ENCODE measurements around the gene HEMK1. TPM values are rescaled to one million over a fixed set of nuclear protein-coding genes. Genes with fewer than 3 reads are reported as not detected.

Gene HEMK1
- total and polyA plus RNA-seq, 2 of the 8 experiments (the other 6 are each of a cell fraction or from before 2014, with no cell fraction given), result 9.7 to 10.6 TPM

GRCh38 chr3:50600841-50601591 is 31.7 kb downstream of the HEMK1 start:
- Histone ChIP-seq H3K18ac (ENCODE audit: extremely low read depth, low read length) (no peak overlapping the region), H3K23ac (ENCODE audit: insufficient read length) (no peak overlapping the region), H4K20me1 (replicated peaks in 1 of 2; ENCODE audit: control insufficient read depth in 1 of 2, insufficient read depth in 2 of 2, low read length in 2 of 2) (peaks cover 2 to 3% of the 10 kb centered on the region in 2 experiments), H3K4me3 (ENCODE audit: extremely low read depth in 1 of 4, insufficient read depth in 2 of 4, low read depth in 3 of 4, low read length in 4 of 4) (no peak overlapping the region), H2BK15ac (ENCODE audit: low read length) (0 out of 2 replicates have a peak overlapping the region, but pooled peaks have one; percentile 46), H2AFZ (ENCODE audit: low read length) (no peak overlapping the region), H3K4me1 (replicated peaks in 1 of 4; ENCODE audit: control insufficient read depth in 3 of 4, insufficient read depth in 4 of 4, low read length in 3 of 4) (no peaks in the 10 kb centered on the region), H3K56ac (replicated peaks; ENCODE audit: insufficient read length, low read depth, low read length) (no peak overlapping the region), H3K23me2 (ENCODE audit: low read depth, low read length) (no peaks in the 10 kb centered on the region), H2BK20ac (ENCODE audit: low read length) (no peak overlapping the region), H3K9me3 (ENCODE audit: insufficient read depth in 2 of 2, low read depth in 1 of 2, low read length in 1 of 2) (no peaks in the 10 kb centered on the region), H3K4ac (replicated peaks; ENCODE audit: insufficient read length, low read depth, low read length) (no peak overlapping the region), H2BK5ac (ENCODE audit: low read depth, low read length) (no peak overlapping the region), H3K79me1 (ENCODE audit: low read depth, low read length) (no peaks in the 10 kb centered on the region), H3K27ac (ENCODE audit: low read depth, low read length) (no peak overlapping the region), H3K79me2 (ENCODE audit: control insufficient read depth in 1 of 2, insufficient read depth in 2 of 2, low read length in 2 of 2) (no peaks in the 10 kb centered on the region), H3K27me3 (replicated peaks in 1 of 4; ENCODE audit: control insufficient read depth in 3 of 4, extremely low read depth in 1 of 4, insufficient read depth in 3 of 4, low read length in 3 of 4) (peaks cover 0 to 2% (median 0%) of the 10 kb centered on the region in 4 experiments; a peak in 1 of 7 replicates), H2BK120ac (replicated peaks; ENCODE audit: low read depth, low read length) (no peak overlapping the region), H3K36me3 (ENCODE audit: control insufficient read depth in 2 of 4, insufficient read depth in 4 of 4, low read length in 3 of 4) (no peaks in the 10 kb centered on the region), H4K5ac (ENCODE audit: insufficient read length, low read depth, low read length) (no peak overlapping the region), H3K4me2 (ENCODE audit: insufficient read depth in 1 of 2, low read depth in 2 of 2, low read length in 2 of 2) (no peak overlapping the region), H4K91ac (replicated peaks; ENCODE audit: insufficient read length, low read length) (peak overlapping the region; percentile 19), H4K8ac (ENCODE audit: extremely low read depth, insufficient read depth, low read length) (peak overlapping the region; percentile 68; the same call in 1 of the 2 replicates), H3K9ac (replicated peaks in 1 of 4; ENCODE audit: extremely low read depth in 1 of 4, low read depth in 3 of 4, low read length in 3 of 4) (no peak overlapping the region), H2BK12ac (ENCODE audit: low read depth, low read length) (no peak overlapping the region), H2AK5ac (ENCODE audit: low read depth, low read length) (no peak overlapping the region), H3K14ac (ENCODE audit: insufficient read length) (no peak overlapping the region)
- DNase-seq (ENCODE audit: low read depth in 1 of 2, low spot score in 2 of 2) (no peak), FAIRE-seq (no peak)
- 81% methylated on average over 14 of the region's 14 CpGs; no CpG with 5 or more reads in 1 of the 2 experiments for WGBS, 2 experiments (ENCODE audit: extremely low coverage in 1 of 2, insufficient coverage in 1 of 2, insufficient read length in 1 of 2, insufficient replicate concordance in 2 of 2, low coverage in 1 of 2, low lambda C conversion rate in 2 of 2, missing lambda C conversion rate in 1 of 2)
- ChIA-PET CTCF (ENCODE audit: partially characterized antibody) (interaction anchor here (1.7 to 50.4 kb wide), 5 partner anchors 11 to 49 kb away, joined by 5 to 1262 read pairs (median 233); partner anchors contain the start of genes C3orf18, CISH, DOCK3 and HEMK1), POLR2A (ENCODE audit: partially characterized antibody) (interaction anchor here (1.5 to 1.8 kb wide), 4 partner anchors 8 to 19 kb away, joined by 4 to 9 read pairs (median 6); no protein-coding TSS in a partner anchor)
- TF ChIP-seq POLR2A (IDR thresholded peaks at IDR 0.05; ENCODE audit: control extremely low read depth in 1 of 2, low read depth in 2 of 2, low read length in 2 of 2) (no peak), POU5F1 (IDR thresholded peaks at IDR 0.05; ENCODE audit: low read depth, low read length) (no peak), E2F6 (IDR thresholded peaks at IDR 0.05) (no peak), NANOG (IDR thresholded peaks at IDR 0.05; ENCODE audit: insufficient read depth, low read depth, low read length, poor library complexity, severe bottlenecking) (no peak), SUZ12 (IDR thresholded peaks at IDR 0.05; ENCODE audit: low read length) (no peak), BCL11A (IDR thresholded peaks at IDR 0.05; ENCODE audit: low read depth in 2 of 2, low read length in 2 of 2) (no peak), POLR2AphosphoS5 (IDR thresholded peaks at IDR 0.05; ENCODE audit: low read depth, low read length) (no peak), ATF3 (IDR thresholded peaks at IDR 0.05; ENCODE audit: insufficient read depth, low read depth, low read length) (no peak), EZH2 (IDR thresholded peaks at IDR 0.05; ENCODE audit: low read depth, low read length, severe bottlenecking) (no peak), ZNF274 (IDR thresholded peaks at IDR 0.05; ENCODE audit: borderline replicate concordance, extremely low read depth, low read length) (no peak), BACH1 (IDR thresholded peaks at IDR 0.05; ENCODE audit: low read length) (no peak)
